Astrocyte (in vitro differentiated cells and primary cell): ENCODE data around the gene BCAR3. TPM values are rescaled to one million over a fixed set of nuclear protein-coding genes. Genes with fewer than 3 reads are reported as not detected.

ENCODE experiments used
- DNase-seq: peaks from one replicate; pipeline ENCODE4 v3.0.0-alpha.2; 2010; ENCODE audit warnings: low read depth
- FAIRE-seq: peaks from 2 replicates; lab custom pipeline; 2011; peaks lifted over from hg19 to GRCh38; lab: Jason Lieb, UNC
- H2AFZ ChIP-seq: 2 replicates; pipeline ENCODE4 v1.6.0; 2012; ENCODE audit warnings: low read depth, low read length, inconsistent platforms
- H3K27ac ChIP-seq: 2 replicates; pipeline ENCODE4 v1.5.1; 2011; ENCODE audit warnings: low read depth, low read length, inconsistent platforms
- H3K27me3 ChIP-seq: 2 replicates; pipeline ENCODE4 v1.6.0; 2011; ENCODE audit warnings: low read length, inconsistent platforms; ENCODE audit not compliant: insufficient read depth
- H3K36me3 ChIP-seq: 2 replicates; pipeline ENCODE4 v1.5.1; 2011; ENCODE audit warnings: low read length, inconsistent platforms; ENCODE audit not compliant: insufficient read depth
- H3K4me1 ChIP-seq: 2 replicates; pipeline ENCODE4 v1.5.1; 2011; ENCODE audit warnings: low read length, inconsistent platforms; ENCODE audit not compliant: insufficient read depth
- H3K4me2 ChIP-seq: 2 replicates; pipeline ENCODE4 v1.6.0; 2012; ENCODE audit warnings: low read length, inconsistent platforms
- H3K4me3 ChIP-seq: 2 replicates; pipeline ENCODE4 v1.5.1; 2011; ENCODE audit warnings: low read depth, mild to moderate bottlenecking, low read length, inconsistent platforms; ENCODE audit not compliant: insufficient read depth
- H3K79me2 ChIP-seq: 2 replicates; pipeline ENCODE4 v1.6.0; 2012; ENCODE audit warnings: mild to moderate bottlenecking, low read length, inconsistent platforms; ENCODE audit not compliant: insufficient read depth
- H3K9ac ChIP-seq: 2 replicates; pipeline ENCODE4 v1.6.0; 2012; ENCODE audit warnings: mild to moderate bottlenecking, low read length, inconsistent platforms
- H3K9me3 ChIP-seq: 2 replicates; pipeline ENCODE4 v1.5.1; 2012; ENCODE audit warnings: low read depth, mild to moderate bottlenecking, low read length, inconsistent platforms; ENCODE audit not compliant: insufficient read depth
- H4K20me1 ChIP-seq: 2 replicates; pipeline ENCODE4 v1.6.0; 2012; ENCODE audit warnings: low read length, inconsistent platforms; ENCODE audit not compliant: insufficient read depth
- H3K27ac Mint-ChIP-seq: one replicate; pipeline ENCODE4 v1.8.0; 2021; ENCODE audit warnings: mild to moderate bottlenecking, mixed read lengths; ENCODE audit not compliant: unreplicated experiment
- H3K27me3 Mint-ChIP-seq: one replicate; pipeline ENCODE4 v1.8.0; 2021; ENCODE audit warnings: low read depth, mixed read lengths; ENCODE audit not compliant: unreplicated experiment
- H3K36me3 Mint-ChIP-seq: one replicate; pipeline ENCODE4 v1.8.0; 2021; ENCODE audit warnings: low read depth, mixed read lengths; ENCODE audit not compliant: unreplicated experiment
- H3K4me1 Mint-ChIP-seq: one replicate; pipeline ENCODE4 v1.8.0; 2021; ENCODE audit warnings: low read depth, mixed read lengths; ENCODE audit not compliant: unreplicated experiment
- H3K4me3 Mint-ChIP-seq: one replicate; pipeline ENCODE4 v1.8.0; 2021; ENCODE audit warnings: mild to moderate bottlenecking, moderate library complexity, mixed read lengths; ENCODE audit not compliant: unreplicated experiment
- H3K9me3 Mint-ChIP-seq: one replicate; pipeline ENCODE4 v1.8.0; 2021; ENCODE audit warnings: mild to moderate bottlenecking, mixed read lengths; ENCODE audit not compliant: unreplicated experiment
- EZH2 ChIP-seq: IDR thresholded peaks from 2 replicates; pipeline ENCODE4 v1.6.1; 2012; ENCODE audit warnings: mild to moderate bottlenecking, low read length, inconsistent platforms; ENCODE audit not compliant: insufficient read depth
- total RNA-seq: library from RNA; stranded (reverse); gene quantifications from 2 replicates; pipeline ENCODE4 v1.2.1, GENCODE V29; 2021
- TF ChIP-seq, protein P1 (sequence below): IDR thresholded peaks from 2 replicates; pipeline ENCODE4 v1.5.1; 2011; ENCODE audit warnings: low read depth, mild to moderate bottlenecking, inconsistent platforms, low read length, moderate library complexity; ENCODE audit not compliant: insufficient read depth

Gene BCAR3
- total RNA-seq, 1 donor from 2014 or later, result 30.0 TPM

DNA sequence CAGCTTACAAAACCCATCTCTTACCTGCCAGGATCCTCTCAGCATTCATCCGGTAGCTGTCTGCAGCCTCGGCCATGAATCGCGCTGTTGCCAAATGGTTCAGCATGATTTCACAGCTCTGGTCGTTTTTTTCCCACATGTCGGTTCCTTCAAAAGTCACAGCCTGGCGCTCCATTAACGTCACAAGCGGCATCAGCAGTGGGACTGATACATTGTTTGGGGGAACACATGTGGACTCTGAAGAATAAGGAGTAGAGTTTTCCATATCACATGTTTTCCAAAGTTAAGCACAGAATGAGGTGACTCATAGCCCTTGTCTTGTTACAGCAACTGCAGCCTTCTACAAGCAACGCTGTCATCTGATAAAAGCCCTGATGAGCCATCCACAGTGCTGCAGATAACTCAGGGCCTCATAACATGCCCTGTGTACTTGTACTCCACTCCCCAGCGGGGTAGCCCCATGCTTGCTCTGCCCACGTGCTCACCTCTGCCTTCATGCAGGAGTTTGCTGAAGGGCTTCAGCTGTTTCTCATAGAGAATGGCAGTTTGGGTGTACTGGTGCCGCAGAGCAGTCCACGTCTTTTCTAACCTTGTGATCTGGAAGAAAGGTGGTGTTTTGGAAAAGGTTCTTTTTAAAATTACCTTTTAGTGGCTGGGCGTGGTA, 114.2 kb downstream of the BCAR3 start:
- no peak for TF ChIP-seq EZH2
- TF ChIP-seq, protein P1, sequence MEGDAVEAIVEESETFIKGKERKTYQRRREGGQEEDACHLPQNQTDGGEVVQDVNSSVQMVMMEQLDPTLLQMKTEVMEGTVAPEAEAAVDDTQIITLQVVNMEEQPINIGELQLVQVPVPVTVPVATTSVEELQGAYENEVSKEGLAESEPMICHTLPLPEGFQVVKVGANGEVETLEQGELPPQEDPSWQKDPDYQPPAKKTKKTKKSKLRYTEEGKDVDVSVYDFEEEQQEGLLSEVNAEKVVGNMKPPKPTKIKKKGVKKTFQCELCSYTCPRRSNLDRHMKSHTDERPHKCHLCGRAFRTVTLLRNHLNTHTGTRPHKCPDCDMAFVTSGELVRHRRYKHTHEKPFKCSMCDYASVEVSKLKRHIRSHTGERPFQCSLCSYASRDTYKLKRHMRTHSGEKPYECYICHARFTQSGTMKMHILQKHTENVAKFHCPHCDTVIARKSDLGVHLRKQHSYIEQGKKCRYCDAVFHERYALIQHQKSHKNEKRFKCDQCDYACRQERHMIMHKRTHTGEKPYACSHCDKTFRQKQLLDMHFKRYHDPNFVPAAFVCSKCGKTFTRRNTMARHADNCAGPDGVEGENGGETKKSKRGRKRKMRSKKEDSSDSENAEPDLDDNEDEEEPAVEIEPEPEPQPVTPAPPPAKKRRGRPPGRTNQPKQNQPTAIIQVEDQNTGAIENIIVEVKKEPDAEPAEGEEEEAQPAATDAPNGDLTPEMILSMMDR, result no peak
- H3K36me3 Mint-ChIP-seq, result peaks cover 23% of the 10 kb centered on the region
- Histone ChIP-seq H3K4me3 (no peak overlapping the region), H3K36me3 (peaks cover 62% of the 10 kb centered on the region), H3K27ac (peak overlapping the region; percentile 70), H3K79me2 (peaks cover 14% of the 10 kb centered on the region), H2AFZ (no peak overlapping the region), H3K4me1 (peaks cover 9% of the 10 kb centered on the region), H4K20me1 (peaks cover 32% of the 10 kb centered on the region), H3K9me3 (no peaks in the 10 kb centered on the region), H3K4me2 (no peak overlapping the region), H3K9ac (no peak overlapping the region), H3K27me3 (no peaks in the 10 kb centered on the region)
- H3K4me3 Mint-ChIP-seq, result peak overlapping the region; percentile 29
- H3K4me1 Mint-ChIP-seq, result peaks cover 17% of the 10 kb centered on the region
- no peaks in the 10 kb centered on the region for H3K9me3 Mint-ChIP-seq
- peak; percentile 80 for FAIRE-seq
- DNase-seq, result peak; percentile 96
- H3K27ac Mint-ChIP-seq, result peak overlapping the region; percentile 85
- H3K27me3 Mint-ChIP-seq, result no peaks in the 10 kb centered on the region

- peaks cover 18% of the 10 kb centered on the region for H3K36me3 Mint-ChIP-seq
- no peaks in the 10 kb centered on the region for H3K9me3 ChIP-seq
- H2AFZ ChIP-seq, result no peak overlapping the region
- H3K4me3 ChIP-seq, result no peak overlapping the region
- H3K27ac Mint-ChIP-seq, result no peak overlapping the region
- FAIRE-seq, result no peak
- no peaks in the 10 kb centered on the region for H3K9me3 Mint-ChIP-seq
- H3K4me2 ChIP-seq, result no peak overlapping the region
- H3K79me2 ChIP-seq, result peaks cover 8% of the 10 kb centered on the region
- H3K4me1 Mint-ChIP-seq, result peaks cover 17% of the 10 kb centered on the region
- peaks cover 58% of the 10 kb centered on the region for H3K36me3 ChIP-seq
- peak overlapping the region; percentile 22 for H3K27ac ChIP-seq
- no peak for TF ChIP-seq EZH2
- TF ChIP-seq, protein P1, result no peak
- peaks cover 9% of the 10 kb centered on the region for H3K4me1 ChIP-seq
- H3K27me3 ChIP-seq, result no peaks in the 10 kb centered on the region
- peak; percentile 16 for DNase-seq
- H3K27me3 Mint-ChIP-seq, result no peaks in the 10 kb centered on the region
- H4K20me1 ChIP-seq, result peaks cover 32% of the 10 kb centered on the region
- H3K4me3 Mint-ChIP-seq, result peak overlapping the region; percentile 61
- H3K9ac ChIP-seq, result no peak overlapping the region
Measured at GRCh38 chr1:93566227-93566626, 115.4 kb downstream of the BCAR3 start.
